NCI-H187 (cell line): ENCODE data around the gene WASL.
"Not testable (repeated sequence)": the region's sequence is repeated elsewhere in the genome, so short reads cannot be mapped to it uniquely, and the experiment has no call there.

ENCODE experiments used
- DNase-seq, 2 experiments: peaks; one replicate each; lab custom pipeline; 2025; lab: John Stamatoyannopoulos, UW

WASL gene

GRCh38 chr7:123734498-123734897 lies 14.3 kb downstream of the WASL start:
- no peak for DNase-seq

GRCh38 chr7:123732413-123733091 lies 16.3 kb downstream of the WASL start:
- no peak for DNase-seq

- no peak for DNase-seq
Observed at GRCh38 chr7:123729218-123729578, 19.6 kb downstream of the WASL start.

- DNase-seq, result no peak
Observed at GRCh38 chr7:123727071-123727837, 21.5 kb downstream of the WASL start.

GRCh38 chr7:123725586-123726171 lies 23.1 kb downstream of the WASL start:
- no peak for DNase-seq

- no peak for DNase-seq
Observed at GRCh38 chr7:123724817-123725253, 24.0 kb downstream of the WASL start.

- DNase-seq, result no peak
Observed at GRCh38 chr7:123723913-123724312, 24.9 kb downstream of the WASL start.

- DNase-seq, result not testable (repeated sequence)
Observed at GRCh38 chr7:123720527-123720926, 28.3 kb downstream of the WASL start.

GRCh38 chr7:123719197-123719721 lies 29.5 kb downstream of the WASL start:
- no peak for DNase-seq

- DNase-seq, result no peak
Observed at GRCh38 chr7:123718773-123719172, 30.0 kb downstream of the WASL start.

GRCh38 chr7:123717689-123718088 lies 31.1 kb downstream of the WASL start:
- DNase-seq, result no peak

GRCh38 chr7:123716877-123717276 lies 31.9 kb downstream of the WASL start:
- DNase-seq, result no peak

- DNase-seq, result no peak
Observed at GRCh38 chr7:123715799-123716198, 33.0 kb downstream of the WASL start.

GRCh38 chr7:123715198-123715597 lies 33.6 kb downstream of the WASL start:
- DNase-seq, result no peak

GRCh38 chr7:123714296-123715080 lies 34.3 kb downstream of the WASL start:
- no peak for DNase-seq

GRCh38 chr7:123712619-123713018 lies 36.2 kb downstream of the WASL start:
- DNase-seq, result no peak

- no peak for DNase-seq
Observed at GRCh38 chr7:123711832-123712293, 36.9 kb downstream of the WASL start.

- DNase-seq, result no peak
Observed at GRCh38 chr7:123710683-123711082, 38.1 kb downstream of the WASL start.

- DNase-seq, result no peak
Observed at GRCh38 chr7:123709525-123709924, 39.3 kb downstream of the WASL start.

- DNase-seq, result no peak
Observed at GRCh38 chr7:123705211-123705901, 43.4 kb downstream of the WASL start.

GRCh38 chr7:123695944-123696677 lies 52.7 kb downstream of the WASL start:
- DNase-seq, result no peak
